ENCODE measurements around the gene PRMT3. TPM values are rescaled to one million over a fixed set of nuclear protein-coding genes. Genes with fewer than 3 reads are reported as not detected.
A peak's percentile ranks its signal among the peaks of the same experiment; 100 is the strongest.

The PRMT3 gene
- total RNA-seq, 2 experiments from 2014 or later: 11.2 to 11.8 TPM

- no peak for ATAC-seq (ENCODE audit: poor library complexity)
- Mint-ChIP-seq H3K27me3 (no peaks in the 10 kb centered on the region), H3K4me3 (no peak overlapping the region), H3K36me3 (ENCODE audit: low read depth) (no peaks in the 10 kb centered on the region), H3K9me3 (no peaks in the 10 kb centered on the region), H3K27ac (no peak overlapping the region), H3K4me1 (ENCODE audit: low read depth) (peaks cover 21% of the 10 kb centered on the region)
- Histone ChIP-seq H3K9me3 (ENCODE audit: control insufficient read depth in 1 of 2, insufficient read depth in 1 of 2, low read length in 2 of 2) (no peaks in the 10 kb centered on the region), H3K27me3 (ENCODE audit: control insufficient read depth in 1 of 2, insufficient read depth in 2 of 2, low read length in 2 of 2) (no peaks in the 10 kb centered on the region), H3K27ac (ENCODE audit: low read depth in 1 of 2, low read length in 2 of 2) (no peak overlapping the region), H3K4me3 (ENCODE audit: low read length) (no peak overlapping the region), H3K4me1 (ENCODE audit: insufficient read depth, low read length) (peaks cover 16% of the 10 kb centered on the region), H3K36me3 (ENCODE audit: insufficient read depth, low read length) (no peaks in the 10 kb centered on the region)
- intact Hi-C loops (cut with DNase I, micrococcal nuclease): no loop called here
- no peak for DNase-seq
- ChIA-PET POLR2A (no interaction called here), CTCF (no interaction called here)
- no peak for TF ChIP-seq CTCF (IDR thresholded peaks at IDR 0.05)
Measured at GRCh38 chr11:20357150-20357549, 30.4 kb upstream of the PRMT3 start.

GRCh38 chr11:20360650-20361049, 26.9 kb upstream of the PRMT3 start:
- intact Hi-C loops (cut with DNase I, micrococcal nuclease): no loop called here
- no peaks in the 10 kb centered on the region for H3K9me3 Mint-ChIP-seq

GRCh38 chr11:20362481-20362880, 25.0 kb upstream of the PRMT3 start:
- H3K4me3 ChIP-seq (ENCODE audit: low read length): no peak overlapping the region

More at GRCh38 chr11:20360650-20361049, 26.9 kb upstream of the PRMT3 start:
- CTCF ChIA-PET: interaction anchor here (0.9 to 1.5 kb wide), 2 partner anchors 13 to 26 kb away, joined by 3 to 5 read pairs; no protein-coding TSS in a partner anchor
- POLR2A ChIA-PET: interaction anchor here (0.6 to 1.3 kb wide), 4 partner anchors 26 to 230 kb away, joined by 3 read pairs; no protein-coding TSS in a partner anchor
- DNase-seq: peak in 6 of 14 experiments; percentile 3 to 80 (median 58)
- Mint-ChIP-seq H3K27me3 (no peaks in the 10 kb centered on the region), H3K27ac (peak overlapping the region; percentile 66), H3K4me3 (peak overlapping the region; percentile 60), H3K36me3 (ENCODE audit: low read depth) (peaks cover 6% of the 10 kb centered on the region), H3K4me1 (ENCODE audit: low read depth) (peaks cover 43% of the 10 kb centered on the region)
- peaks cover 43% of the 10 kb centered on the region for H3K4me1 ChIP-seq (ENCODE audit: insufficient read depth, low read length)
- no peaks in the 10 kb centered on the region for H3K27me3 ChIP-seq (ENCODE audit: control insufficient read depth in 1 of 2, insufficient read depth in 2 of 2, low read length in 2 of 2)
- no peaks in the 10 kb centered on the region for H3K36me3 ChIP-seq (ENCODE audit: insufficient read depth, low read length)
- H3K4me3 ChIP-seq (ENCODE audit: low read length): peak overlapping the region; percentile 19
- H3K9me3 ChIP-seq (ENCODE audit: control insufficient read depth in 1 of 2, insufficient read depth in 1 of 2, low read length in 2 of 2): no peaks in the 10 kb centered on the region
- peak overlapping the region in 1 of 2 donors; percentile 27 for H3K27ac ChIP-seq (ENCODE audit: low read depth in 1 of 2, low read length in 2 of 2)
- no peak for TF ChIP-seq CTCF (IDR thresholded peaks at IDR 0.05)
- ATAC-seq (ENCODE audit: poor library complexity): peak; percentile 41

More at GRCh38 chr11:20362481-20362880, 25.0 kb upstream of the PRMT3 start:
- Histone ChIP-seq H3K27me3 (ENCODE audit: control insufficient read depth in 1 of 2, insufficient read depth in 2 of 2, low read length in 2 of 2) (no peaks in the 10 kb centered on the region), H3K4me1 (ENCODE audit: insufficient read depth, low read length) (peaks cover 45% of the 10 kb centered on the region), H3K36me3 (ENCODE audit: insufficient read depth, low read length) (no peaks in the 10 kb centered on the region), H3K9me3 (ENCODE audit: control insufficient read depth in 1 of 2, insufficient read depth in 1 of 2, low read length in 2 of 2) (no peaks in the 10 kb centered on the region), H3K27ac (ENCODE audit: low read depth in 1 of 2, low read length in 2 of 2) (peak overlapping the region in 1 of 2 donors; percentile 10)
- no peak for ATAC-seq (ENCODE audit: poor library complexity)
- peak overlapping the region; percentile 90 for H3K27ac Mint-ChIP-seq
- no peak for DNase-seq
- CTCF ChIA-PET: interaction anchor here (2.8 kb wide), 1 partner anchor 8 kb away, joined by 10 read pairs; no protein-coding TSS in a partner anchor
- H3K4me1 Mint-ChIP-seq (ENCODE audit: low read depth): peaks cover 58% of the 10 kb centered on the region
- H3K36me3 Mint-ChIP-seq (ENCODE audit: low read depth): peaks cover 14% of the 10 kb centered on the region
- intact Hi-C loops (cut with DNase I, micrococcal nuclease): no loop called here
- no peaks in the 10 kb centered on the region for H3K9me3 Mint-ChIP-seq
- H3K27me3 Mint-ChIP-seq: no peaks in the 10 kb centered on the region
- no peak for TF ChIP-seq CTCF (IDR thresholded peaks at IDR 0.05)
- H3K4me3 Mint-ChIP-seq: peak overlapping the region; percentile 95
- POLR2A ChIA-PET: no interaction called here

All from CD4-positive, alpha-beta T cell (primary cell).